Activated CD4-positive, alpha-beta T cell treated with anti-CD3 and anti-CD28 coated beads, Interleukin-2, amount 50 U/mL, for 4 hours (primary cell): ENCODE measurements around the gene NEK3.
"Not testable (repeated sequence)": the region's sequence is repeated elsewhere in the genome, so short reads cannot be mapped to it uniquely, and the experiment has no call there.

Source experiments
- DNase-seq, 2 experiments: peaks; one replicate each; pipeline ENCODE4 v3.0.0-alpha.2; 2020

NEK3 gene

DNA sequence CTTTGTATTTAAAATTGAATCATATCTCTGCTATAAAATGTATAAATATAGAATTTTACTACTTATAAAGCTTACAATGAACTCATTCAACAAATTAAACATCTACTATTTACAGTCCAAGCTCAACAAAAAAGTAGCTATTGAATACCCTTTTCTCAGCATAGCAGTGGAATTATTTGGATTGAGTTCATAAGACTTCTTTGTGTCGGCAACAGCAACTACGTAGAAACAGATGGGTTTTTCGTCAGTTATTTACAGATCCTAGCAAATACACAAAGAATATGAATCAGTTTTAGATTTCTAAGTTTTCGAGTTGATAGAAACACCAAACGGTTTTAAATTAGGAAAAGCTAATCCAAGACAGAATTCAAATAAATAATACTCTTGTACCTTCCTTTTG, 10.4 kb upstream of the NEK3 start:
- DNase-seq = no peak

DNA sequence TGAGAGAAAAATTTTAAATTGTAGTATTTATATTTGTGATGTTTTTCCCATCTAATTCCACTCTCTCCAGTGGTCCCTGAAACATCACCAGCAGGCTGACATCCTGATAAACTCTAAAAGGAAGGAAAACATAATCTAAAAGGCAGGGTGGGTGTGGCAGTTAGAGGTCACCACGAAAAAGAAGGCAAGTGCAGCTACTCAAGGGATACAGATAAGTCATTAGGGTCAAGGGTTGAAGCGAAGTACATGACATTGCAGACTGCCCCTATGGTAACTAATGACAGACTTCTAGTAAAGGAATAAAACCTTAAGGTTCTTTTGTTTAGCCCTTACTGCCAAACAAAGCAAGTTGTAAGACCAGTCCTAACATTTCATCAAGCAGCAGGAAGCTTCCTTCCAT, 6.0 kb upstream of the NEK3 start:
- DNase-seq = no peak

DNA sequence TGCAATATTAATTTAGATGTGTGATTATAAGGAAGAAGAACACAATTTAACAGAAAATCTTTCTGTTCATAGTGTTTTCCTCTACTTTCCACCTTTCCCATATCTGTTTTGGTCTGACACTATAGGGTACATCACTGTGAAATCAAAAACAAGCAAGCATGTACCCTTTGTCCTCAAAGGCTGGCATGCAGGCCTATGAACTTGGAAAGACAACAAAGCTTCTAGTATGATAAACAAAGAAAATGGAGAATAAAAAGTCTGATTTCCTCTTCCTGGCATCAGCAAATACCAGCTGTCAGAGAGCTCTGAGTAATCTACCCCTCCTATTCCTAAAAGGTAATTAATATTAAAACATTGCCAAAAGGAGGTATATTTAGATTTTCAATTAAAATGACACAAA, 5.6 kb upstream of the NEK3 start:
- no peak for DNase-seq

DNA sequence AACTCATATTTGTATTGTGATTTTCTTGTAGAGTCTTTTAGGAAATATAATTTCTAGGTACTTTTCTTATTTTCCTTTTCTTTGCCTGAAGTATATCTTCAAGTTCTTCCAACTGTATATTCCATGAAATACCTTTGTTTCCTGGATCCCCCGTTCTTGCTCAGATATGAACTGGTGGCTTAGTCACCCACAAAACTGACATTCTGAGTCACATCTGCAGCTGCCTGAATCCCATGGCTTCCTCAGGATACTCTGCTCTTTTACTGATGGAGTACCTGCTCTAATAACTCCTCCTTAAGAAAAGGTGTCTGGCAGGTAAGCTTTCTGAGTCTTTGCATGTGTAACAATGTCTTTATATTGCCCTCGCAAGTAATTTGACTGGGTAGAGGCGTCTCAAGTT, 4.5 kb upstream of the NEK3 start:
- DNase-seq = not testable (repeated sequence)

DNA sequence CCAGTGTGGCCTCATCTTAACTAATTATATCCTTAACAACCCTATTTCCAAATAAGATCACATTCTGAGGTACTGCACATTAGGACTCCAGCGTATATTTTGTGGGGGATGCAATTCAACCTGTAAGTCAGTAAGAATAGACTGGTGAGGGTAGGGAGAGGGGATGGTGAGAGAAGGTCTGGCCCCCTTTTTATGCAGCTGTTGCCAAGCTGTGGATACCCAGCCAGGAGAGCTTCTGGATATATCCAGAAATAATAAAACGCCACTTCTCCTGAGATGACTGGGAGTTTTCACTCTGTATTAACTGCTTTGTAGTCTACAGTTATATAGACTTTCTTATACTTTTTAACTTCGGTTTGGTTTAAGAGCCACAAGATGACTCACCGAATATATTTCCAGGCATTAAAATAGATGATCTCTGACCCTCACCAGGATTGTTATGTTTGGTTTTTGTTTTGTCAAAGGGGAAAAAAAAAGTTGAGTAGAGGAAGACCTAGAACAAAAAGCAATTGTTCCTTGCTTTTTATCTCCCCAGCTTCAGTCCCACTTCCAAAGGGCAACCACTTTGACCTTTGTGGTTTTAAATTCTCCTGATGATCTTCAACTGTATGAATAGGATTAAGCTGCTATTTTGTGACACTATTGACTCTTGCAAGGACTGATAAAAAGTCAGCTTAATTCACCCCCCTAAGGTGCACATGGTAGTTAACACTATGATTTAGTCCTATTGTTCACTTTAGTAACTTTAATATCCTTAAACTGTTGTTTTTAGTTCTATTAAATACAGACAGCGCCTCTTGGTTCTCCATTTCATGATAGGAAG, 3.1 kb upstream of the NEK3 start:
- DNase-seq = no peak

DNA sequence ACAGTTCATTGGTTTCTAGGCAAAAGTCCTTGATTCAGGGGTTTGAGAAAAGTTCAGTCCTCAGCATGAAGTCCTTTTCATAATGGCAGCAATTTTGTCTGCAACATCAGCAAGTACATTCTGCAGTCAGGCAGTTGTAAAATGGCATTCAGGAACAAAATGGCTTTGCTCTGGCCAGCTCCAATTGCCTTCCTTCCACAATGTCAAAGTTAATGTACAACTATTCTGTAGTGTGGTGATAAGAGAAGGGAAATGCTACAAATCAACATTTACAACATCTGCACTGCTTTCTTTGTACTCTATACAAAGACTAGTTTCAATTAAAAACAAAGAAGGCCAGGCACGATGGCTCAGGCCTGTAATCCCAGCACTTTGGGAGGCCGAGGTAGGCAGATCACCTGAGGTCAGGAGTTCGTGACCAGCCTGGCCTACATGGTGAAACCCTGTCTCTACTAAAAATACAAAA, 1.8 kb upstream of the NEK3 start:
- DNase-seq = no peak

DNA sequence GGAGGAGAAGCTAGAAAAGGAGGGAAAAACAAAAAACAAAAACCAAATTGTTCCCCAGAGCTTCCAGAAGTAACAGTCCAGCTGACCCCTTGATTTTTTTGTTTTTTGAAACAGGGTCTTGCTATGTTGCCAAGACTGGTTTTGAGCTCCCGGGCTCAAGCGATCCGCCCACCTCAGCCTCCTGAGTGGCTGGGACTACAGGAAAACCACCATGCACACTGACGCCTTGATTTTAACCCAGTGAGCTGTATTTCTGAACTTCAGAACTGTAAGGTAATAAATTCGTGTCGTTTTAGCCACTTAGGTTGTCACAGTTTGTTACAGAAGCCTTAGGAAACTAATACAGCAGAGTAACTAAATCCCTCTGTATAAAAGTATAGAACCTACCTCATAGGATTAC, 1.1 kb upstream of the NEK3 start:
- DNase-seq = no peak

DNA sequence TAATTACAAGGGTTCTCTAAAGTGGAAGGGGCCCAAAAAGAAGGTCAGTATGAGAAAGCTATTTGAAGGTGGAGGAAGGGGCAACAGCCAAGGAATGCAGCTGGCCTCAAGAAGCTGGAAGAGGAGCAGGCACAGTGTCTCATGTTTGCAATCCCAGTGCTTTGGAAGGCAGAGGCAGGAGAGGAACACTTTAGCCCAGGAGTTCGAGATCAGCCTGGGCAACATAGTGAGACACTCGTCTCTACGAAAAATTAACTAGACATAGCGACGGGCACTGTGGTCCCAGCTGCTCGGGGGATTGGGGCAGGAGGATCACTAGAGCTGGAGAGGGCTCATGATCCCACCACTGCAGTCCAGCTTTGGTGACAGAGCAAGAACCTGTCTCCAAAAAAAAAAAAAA, 656 bp upstream of the NEK3 start:
- DNase-seq = no peak

DNA sequence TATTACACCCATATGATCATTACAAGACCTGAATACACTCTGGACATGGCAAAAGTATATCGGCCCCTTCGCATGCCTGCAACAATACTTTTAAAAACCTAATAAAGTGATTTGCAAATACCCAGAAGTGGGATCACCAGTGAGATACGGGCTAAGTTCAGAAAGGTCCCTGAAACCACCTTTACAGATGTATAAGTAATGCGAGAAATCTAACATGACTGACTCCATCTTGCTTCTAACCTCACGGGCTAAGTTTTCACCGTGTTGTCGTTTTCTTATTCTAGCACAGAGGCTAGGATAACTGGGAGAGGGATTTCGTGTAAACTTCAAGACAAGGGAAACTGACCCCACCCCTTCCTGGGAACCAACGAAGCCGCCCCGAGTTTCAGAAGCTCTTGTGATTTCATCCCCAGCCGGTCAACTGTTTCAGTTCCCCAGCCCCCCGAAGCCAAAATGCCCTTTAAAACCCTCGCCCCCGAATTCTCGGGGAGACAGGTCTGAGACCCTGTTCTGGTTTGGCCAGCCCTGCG, 703 bp downstream of the NEK3 start:
- DNase-seq = no peak

DNA sequence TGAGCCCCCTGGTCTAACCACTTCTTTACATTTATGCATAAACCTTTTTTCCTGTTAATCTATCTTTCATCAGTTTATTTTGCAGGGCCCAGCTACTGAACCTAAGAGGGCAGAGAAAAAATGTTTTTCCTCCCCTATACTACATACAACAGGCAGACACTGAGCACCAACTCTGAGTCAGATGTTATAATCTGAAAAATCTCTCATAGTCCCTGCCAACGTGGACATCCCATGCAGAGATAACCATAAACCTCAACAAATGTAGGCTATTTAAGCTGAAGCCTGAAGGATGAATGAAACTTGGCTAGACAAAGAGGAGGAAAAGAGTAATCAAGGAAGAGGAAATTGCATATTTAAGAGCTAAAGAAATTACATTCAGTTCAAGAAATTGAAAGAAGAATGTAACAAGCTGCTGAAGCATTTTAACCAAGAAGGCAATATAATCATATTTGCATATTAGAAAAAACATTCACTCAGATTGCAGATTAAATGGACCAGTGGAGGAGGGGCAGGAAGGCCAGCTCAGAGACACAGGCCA, 2.6 kb downstream of the NEK3 start:
- DNase-seq = no peak

DNA sequence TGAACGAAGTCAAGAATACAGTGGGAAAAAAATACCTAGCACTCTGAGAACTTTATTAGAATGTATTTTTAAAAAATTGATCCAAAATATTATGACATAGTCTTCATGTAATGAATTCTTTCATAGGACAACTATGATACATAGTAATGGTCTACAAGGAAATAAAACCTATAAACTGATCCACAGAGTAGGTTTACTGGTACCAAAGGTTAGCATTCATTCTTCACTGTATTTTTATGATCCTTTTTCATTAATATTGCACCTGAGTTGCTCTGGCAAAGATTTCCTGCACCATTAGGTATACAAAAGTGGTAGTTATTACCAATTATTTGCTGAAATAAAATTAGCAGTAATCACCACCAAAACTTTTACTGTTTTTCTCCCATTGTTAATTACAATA, 4.2 kb downstream of the NEK3 start:
- DNase-seq = no peak

DNA sequence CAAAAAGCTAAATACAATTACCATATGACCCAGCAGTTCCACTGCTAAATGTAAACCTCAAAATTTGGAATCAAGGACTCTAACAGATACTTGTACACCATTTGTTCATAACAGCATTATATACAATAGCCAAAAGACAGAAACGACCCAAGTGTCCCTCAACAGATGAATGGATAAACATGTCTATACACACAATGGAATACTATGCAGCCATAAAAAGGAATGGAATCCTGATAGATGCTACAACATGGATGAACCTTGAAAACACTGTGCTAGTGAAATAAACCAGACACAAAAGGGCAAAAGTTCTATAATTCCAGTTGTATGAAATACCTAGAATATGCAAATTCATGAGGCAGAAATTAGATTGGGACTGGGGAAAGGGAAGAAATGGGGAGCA, 12.2 kb downstream of the NEK3 start:
- DNase-seq = no peak

DNA sequence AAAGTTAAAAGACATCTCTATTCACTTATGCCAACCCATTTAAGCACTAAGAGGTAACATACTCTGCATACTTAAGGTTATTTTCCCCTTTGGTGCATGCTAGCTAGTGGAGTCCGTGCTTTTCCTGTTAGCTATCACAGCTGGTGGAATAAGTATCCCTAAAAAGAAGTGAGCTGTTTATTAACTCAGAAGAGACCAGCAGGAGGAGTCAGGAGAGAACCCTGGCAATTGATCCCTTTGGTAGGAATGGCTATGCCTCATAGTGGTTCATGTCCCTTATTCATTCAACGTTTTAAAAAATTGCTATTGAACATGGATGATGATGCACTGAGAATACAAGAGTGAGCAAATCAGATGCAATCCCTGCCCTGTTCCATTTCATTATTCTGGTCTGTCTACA, 18.1 kb downstream of the NEK3 start:
- no peak for DNase-seq

DNA sequence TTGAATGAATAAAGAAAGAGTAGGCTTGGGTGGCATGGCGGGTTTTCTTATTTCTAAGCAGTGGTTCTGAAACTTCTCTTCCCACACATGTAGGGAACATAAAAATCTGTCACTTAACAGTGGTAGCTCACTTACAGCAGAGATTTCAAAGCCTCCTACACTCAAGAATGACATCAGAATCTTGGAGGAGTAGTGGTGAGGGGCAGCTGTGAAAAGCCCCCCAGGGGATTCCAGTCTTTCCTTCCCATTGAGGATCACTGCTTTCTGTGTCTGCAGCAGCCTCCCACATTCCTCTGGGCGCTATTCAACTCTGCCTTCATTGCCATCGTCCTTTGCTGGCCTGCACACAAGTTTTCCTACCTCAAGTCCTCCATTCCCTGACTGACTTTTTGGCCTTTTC, 21.9 kb downstream of the NEK3 start:
- no peak for DNase-seq

DNA sequence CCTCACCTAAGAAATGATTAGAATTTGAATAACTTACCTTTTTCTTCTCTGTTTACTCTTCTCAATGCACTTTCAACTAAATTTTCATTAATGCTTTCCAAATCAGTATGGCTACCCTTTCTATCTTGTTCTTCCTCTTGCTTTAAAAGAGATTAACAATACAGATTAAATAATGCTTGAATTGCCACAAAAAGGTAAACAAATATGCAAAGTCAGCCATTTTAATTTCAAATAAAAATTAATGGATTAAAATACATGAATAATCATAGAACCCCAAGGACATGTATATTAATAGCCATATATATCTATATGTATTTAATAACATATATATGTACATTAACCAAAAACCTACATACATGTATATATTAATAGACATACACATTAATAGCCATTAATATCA, 22.6 kb downstream of the NEK3 start:
- no peak for DNase-seq

DNA sequence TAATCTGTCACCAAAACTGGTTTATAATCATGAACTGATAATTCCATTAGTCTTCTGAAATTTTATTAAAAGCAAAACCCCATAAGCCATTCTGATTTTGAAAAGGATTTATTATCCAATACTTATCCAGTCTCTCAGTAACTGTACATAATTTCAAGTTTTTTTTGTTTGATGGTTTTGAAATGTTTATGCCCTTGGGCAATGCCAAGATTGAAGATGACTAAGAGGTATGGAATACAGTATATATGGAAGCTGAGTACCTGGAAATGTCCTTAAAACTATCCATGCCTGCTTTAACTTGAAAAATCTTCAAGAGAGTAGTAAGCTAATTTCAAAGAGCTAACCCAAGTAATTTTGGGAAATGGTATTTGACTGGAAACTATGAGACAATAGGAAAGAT, 28.8 kb downstream of the NEK3 start:
- DNase-seq = no peak

DNA sequence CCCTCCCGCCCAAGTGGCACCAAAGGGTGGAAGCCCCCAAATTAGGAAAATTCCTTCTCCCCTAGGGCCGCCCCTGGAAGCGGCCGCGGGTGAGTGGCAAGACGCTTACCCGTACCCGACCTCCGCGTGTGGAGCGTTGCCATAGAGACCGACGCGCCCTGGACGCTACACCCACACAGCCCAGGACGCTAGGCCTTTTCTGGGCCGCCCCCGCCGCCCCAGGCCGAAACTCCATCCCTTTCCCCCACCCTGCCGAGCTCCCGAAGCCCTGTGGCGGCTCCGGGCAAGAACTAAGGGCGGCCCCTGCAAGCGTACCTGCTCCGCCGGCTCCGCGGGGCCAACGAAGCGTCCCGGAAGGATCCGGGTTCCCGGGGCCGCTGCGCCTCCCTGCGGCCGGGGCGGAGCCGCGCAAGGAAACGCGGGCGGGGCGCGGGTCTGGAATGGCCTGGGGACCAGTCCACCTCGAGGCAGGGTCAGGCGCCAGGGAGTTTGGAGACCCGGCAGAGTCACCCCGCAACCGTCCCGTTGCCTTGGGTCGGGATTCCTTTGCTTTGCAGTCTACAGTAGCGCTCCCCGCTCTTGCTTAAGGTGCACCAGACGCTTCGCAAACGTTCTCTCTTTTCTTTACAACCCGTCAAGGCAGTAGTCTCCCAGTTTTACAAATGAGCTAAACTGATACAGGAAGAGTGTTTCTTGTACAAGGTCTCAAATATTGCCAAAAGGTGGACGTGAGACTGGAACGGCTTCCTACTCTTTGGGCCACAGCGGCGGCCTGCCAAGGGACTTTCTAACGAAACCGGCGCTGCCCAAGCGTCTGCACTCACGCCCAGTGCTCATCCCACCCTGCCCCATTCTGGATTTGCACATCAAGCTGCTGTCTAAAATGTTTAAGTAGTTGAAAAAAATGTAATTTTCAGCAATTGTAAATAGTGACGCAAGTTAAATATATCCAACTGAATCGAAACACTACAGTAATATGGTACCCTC, 30.4 kb downstream of the NEK3 start, which contains the start of gene NEK5:
Gene NEK5, minus strand, starts transcription at position 360 of the 987 bp plus-strand sequence. CDS start 1,591 bp downstream, outside the sequence.
- peak; percentile 27 to 35 for DNase-seq

DNA sequence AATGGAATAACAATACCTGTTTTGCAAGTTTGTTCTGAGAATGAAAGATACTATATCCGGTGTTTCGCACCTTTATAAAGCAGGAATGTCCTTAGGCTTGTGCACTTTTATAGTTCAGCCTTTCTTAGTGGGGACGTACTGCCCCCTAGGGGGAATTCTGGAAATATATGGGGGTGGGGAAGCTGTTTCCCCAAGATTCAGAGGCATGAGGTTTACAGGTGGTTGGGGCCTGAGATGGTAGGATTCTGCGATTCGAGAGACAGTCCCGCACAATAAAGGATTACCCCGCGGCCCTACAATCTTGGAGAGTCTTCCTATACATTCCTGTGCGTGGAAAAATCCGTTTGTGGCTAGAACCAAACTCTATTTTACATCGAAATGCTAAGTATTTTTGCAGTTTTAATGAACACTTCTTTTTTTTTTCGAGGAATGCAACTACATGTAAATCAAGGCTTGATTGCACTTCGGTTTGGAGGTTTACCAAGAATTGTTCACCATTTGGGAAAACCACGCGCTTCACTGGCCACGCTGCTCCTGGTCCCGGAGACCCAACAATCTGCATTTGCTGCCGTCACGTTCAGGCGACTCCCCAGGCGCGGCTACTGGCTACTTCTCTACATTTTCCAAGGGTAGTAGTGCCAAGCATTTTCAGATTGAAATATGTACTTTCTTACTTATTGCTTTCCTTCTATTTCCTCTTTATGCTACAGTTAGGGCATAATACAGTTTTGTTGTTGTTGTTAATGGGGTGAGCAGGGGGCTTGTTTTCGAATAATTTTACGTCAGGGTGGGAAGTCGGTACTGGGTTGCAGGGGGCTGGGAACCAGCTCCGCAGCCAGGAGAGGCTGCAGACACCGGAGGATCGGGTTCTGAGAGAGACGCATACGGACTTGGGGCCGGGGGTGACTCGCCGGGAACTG, 31.4 kb downstream of the NEK3 start:
- peak; percentile 40 to 50 for DNase-seq

DNA sequence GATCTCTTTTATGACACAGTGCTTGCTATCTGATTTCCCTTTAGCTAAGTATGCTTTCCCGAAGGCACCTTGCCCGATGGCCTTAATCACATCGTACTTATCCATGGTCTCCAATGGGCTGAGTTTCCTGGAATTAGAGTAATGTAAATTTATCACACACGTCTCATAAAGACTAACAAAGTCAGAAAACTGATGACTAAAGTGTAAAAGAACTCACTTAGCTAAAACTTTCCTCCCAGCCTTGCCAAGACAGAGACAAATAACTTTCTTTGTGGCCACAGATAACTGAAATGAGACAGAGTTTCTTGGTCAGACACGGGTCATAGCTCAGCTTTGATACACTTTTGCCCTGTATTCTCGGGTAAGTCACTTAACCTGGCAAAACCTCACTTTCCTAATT, 32.0 kb downstream of the NEK3 start:
- no peak for DNase-seq

DNA sequence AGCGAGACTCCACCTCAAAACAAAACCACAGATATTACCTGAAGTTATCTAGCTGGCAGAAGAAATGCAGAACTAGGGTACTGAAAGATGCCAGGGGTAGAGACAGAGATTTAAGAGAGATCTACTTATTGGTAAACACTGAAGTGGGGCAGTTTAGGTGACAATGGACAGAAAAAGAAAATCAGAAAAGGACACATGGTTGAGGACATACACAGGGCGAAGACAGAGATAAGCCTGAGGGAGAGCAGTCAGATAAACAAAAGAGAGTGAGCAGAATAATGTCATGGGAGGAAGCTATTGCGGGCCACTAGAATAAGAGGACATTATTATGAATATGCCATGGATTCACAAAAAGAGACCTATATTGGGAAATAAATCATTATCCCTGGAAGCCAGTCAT, 33.9 kb downstream of the NEK3 start:
- no peak for DNase-seq

DNA sequence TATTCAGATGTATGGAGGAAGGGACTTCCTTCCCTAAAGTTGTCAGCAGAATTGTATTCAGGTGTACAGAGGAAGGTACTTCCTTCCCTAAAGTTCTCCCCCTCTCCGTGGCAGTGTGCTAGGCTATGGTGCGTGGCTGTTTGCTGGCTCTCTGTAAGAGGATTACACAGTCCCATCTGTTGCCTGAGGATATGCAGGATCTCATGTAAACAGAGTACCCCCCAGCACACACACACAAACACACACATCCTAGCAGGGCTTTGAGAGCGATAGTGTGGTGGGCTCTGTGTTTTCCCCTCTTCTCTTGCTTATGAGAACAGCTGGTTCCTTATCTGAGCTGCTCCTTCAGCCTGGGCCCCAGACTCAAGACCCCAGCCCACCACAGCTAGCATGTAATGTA, 40.8 kb downstream of the NEK3 start:
- DNase-seq = no peak

DNA sequence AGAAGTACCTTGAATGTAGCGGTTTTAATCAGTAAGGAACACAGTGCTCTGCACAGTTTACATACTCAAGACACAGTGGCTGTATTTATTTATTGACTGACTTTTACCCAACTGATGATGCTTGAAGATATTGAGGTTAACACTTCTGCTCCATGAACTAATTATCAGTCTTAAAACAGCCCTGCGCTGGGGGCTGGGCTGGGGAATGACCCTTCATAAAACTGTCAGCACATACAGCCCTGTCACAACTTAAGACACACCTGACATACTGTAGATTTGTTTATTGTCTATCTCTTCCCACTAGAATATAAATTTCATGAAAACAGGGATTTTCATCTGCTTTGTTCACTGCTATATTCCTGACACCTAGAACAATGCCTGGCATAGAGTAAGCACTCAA, 41.3 kb downstream of the NEK3 start:
- no peak for DNase-seq
